Measurements from ENCODE around the gene WASHC2A. TPM values are rescaled to one million over a fixed set of nuclear protein-coding genes. Genes with fewer than 3 reads are reported as not detected.
"Not testable (repeated sequence)": the region's sequence is repeated elsewhere in the genome, so short reads cannot be mapped to it uniquely, and the experiment has no call there.

Gene WASHC2A
- total RNA-seq, 1 experiment from 2014 or later, result 33.1 TPM

DNA sequence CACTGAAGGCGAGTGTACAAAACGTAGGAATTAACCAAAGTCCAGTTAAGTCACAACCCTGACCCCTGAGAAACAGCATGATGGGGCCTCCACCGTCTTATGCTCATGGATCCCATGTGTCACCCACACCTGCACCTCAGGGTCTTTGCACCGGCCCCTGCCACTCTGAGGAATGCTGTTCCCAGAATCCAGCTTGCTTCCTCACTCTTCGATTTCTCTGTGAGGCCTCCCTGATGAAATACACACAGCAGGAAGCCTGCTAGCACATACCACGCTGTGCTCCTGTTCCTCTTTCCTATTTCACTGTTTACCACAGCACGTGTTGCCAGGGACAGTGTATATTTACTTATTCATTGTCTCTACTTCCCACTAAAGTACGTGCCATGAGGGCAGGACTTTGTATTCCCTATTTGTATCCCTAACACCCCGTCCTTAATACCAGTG is 33.4 kb downstream of the WASHC2A start:
- intact Hi-C loops (cut with micrococcal nuclease; ENCODE audit: unreplicated experiment); H3K27me3 ChIP-seq (replicated peaks; ENCODE audit: insufficient read depth, low read depth, low read length, poor library complexity); H3K4me1 ChIP-seq (ENCODE audit: insufficient read depth, low read length, poor library complexity, severe bottlenecking); H3K27ac ChIP-seq (ENCODE audit: low read depth, low read length, poor library complexity, severe bottlenecking); BruUV-seq (replicated peaks); H3K4me3 ChIP-seq (ENCODE audit: low read depth, low read length, poor library complexity, severe bottlenecking); CTCF ChIA-PET; DNase-seq (ENCODE audit: low spot score); POLR2A ChIA-PET (ENCODE audit: low non-redundant PET); H3K36me3 ChIP-seq (ENCODE audit: insufficient read depth, low read length, poor library complexity, severe bottlenecking); H3K9me3 ChIP-seq (ENCODE audit: low read depth, low read length, poor library complexity, severe bottlenecking): not testable (repeated sequence)

DNA sequence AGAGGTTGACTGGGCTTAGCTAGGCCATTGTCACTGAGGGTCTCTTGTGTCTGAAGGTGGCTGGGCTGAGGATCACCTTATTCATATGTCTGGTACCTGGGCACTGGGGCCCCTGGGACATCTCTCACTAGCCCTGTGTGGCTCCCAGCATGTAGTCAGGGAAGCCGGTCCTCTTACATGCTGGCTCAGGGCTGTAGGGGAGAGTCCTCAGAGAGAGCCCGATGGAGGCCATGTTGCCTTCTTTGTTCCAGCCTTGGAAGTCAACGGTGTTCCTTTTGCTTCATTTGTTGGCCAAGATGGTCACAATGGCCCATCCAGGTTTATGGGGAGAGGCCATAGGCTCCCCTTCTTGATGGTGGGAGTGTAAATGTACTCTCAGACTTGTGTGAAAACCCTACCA is 34.0 kb downstream of the WASHC2A start:
- CTCF ChIA-PET; H3K4me1 ChIP-seq (ENCODE audit: insufficient read depth, low read length, poor library complexity, severe bottlenecking); BruUV-seq (replicated peaks); H3K9me3 ChIP-seq (ENCODE audit: low read depth, low read length, poor library complexity, severe bottlenecking); H3K4me3 ChIP-seq (ENCODE audit: low read depth, low read length, poor library complexity, severe bottlenecking); DNase-seq (ENCODE audit: low spot score); POLR2A ChIA-PET (ENCODE audit: low non-redundant PET); H3K27me3 ChIP-seq (replicated peaks; ENCODE audit: insufficient read depth, low read depth, low read length, poor library complexity); H3K27ac ChIP-seq (ENCODE audit: low read depth, low read length, poor library complexity, severe bottlenecking); H3K36me3 ChIP-seq (ENCODE audit: insufficient read depth, low read length, poor library complexity, severe bottlenecking); intact Hi-C loops (cut with micrococcal nuclease; ENCODE audit: unreplicated experiment): not testable (repeated sequence)

GRCh38 chr10:50102267-50102666 is 34.5 kb downstream of the WASHC2A start:
- BruUV-seq (replicated peaks); H3K36me3 ChIP-seq (ENCODE audit: insufficient read depth, low read length, poor library complexity, severe bottlenecking); H3K9me3 ChIP-seq (ENCODE audit: low read depth, low read length, poor library complexity, severe bottlenecking); DNase-seq (ENCODE audit: low spot score); intact Hi-C loops (cut with micrococcal nuclease; ENCODE audit: unreplicated experiment); H3K27me3 ChIP-seq (replicated peaks; ENCODE audit: insufficient read depth, low read depth, low read length, poor library complexity); POLR2A ChIA-PET (ENCODE audit: low non-redundant PET); CTCF ChIA-PET; H3K27ac ChIP-seq (ENCODE audit: low read depth, low read length, poor library complexity, severe bottlenecking); H3K4me3 ChIP-seq (ENCODE audit: low read depth, low read length, poor library complexity, severe bottlenecking); H3K4me1 ChIP-seq (ENCODE audit: insufficient read depth, low read length, poor library complexity, severe bottlenecking): not testable (repeated sequence)

GRCh38 chr10:50108999-50109698 is 41.4 kb downstream of the WASHC2A start:
- CTCF ChIA-PET; POLR2A ChIA-PET (ENCODE audit: low non-redundant PET): not testable (repeated sequence)

DNA sequence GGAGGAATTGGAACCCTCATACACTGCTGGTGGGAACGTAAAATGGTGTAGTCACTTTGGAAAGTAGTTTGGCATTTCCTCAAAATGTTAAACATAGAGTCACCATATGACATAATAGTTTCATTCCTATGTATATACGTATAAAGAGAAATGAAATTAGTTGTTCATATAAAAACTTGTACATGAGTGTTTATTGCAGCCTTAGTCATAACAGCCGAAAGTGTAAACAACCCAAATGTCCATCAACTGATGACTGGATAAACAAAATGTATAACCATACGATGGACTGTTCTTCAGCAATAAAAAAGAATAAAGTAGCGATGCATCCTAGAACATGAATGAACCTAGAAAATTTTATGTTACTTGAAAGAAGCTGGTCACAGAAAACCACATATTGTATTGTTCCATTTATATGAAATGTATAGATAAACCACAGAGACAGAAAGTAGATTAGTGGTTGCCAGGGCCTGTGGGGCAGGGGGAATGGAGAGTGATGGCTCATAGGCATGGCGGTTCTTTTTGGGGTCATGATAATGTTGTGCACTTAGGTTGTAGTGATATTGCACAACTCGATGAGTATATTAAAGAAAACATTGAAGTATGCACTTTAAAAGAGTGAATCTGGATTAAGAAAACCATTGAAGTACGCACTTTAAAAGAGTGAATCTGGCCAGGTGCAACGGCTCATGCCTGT is 44.8 kb downstream of the WASHC2A start:
- H3K9me3 ChIP-seq (ENCODE audit: low read depth, low read length, poor library complexity, severe bottlenecking); CTCF ChIA-PET; intact Hi-C loops (cut with micrococcal nuclease; ENCODE audit: unreplicated experiment); H3K27me3 ChIP-seq (replicated peaks; ENCODE audit: insufficient read depth, low read depth, low read length, poor library complexity); DNase-seq (ENCODE audit: low spot score); POLR2A ChIA-PET (ENCODE audit: low non-redundant PET); H3K27ac ChIP-seq (ENCODE audit: low read depth, low read length, poor library complexity, severe bottlenecking); BruUV-seq (replicated peaks); H3K36me3 ChIP-seq (ENCODE audit: insufficient read depth, low read length, poor library complexity, severe bottlenecking); H3K4me1 ChIP-seq (ENCODE audit: insufficient read depth, low read length, poor library complexity, severe bottlenecking); H3K4me3 ChIP-seq (ENCODE audit: low read depth, low read length, poor library complexity, severe bottlenecking): not testable (repeated sequence)

More at GRCh38 chr10:50108999-50109698, 41.4 kb downstream of the WASHC2A start:
- H3K27me3 ChIP-seq (replicated peaks; ENCODE audit: insufficient read depth, low read depth, low read length, poor library complexity); H3K4me3 ChIP-seq (ENCODE audit: low read depth, low read length, poor library complexity, severe bottlenecking); DNase-seq (ENCODE audit: low spot score); H3K36me3 ChIP-seq (ENCODE audit: insufficient read depth, low read length, poor library complexity, severe bottlenecking); H3K4me1 ChIP-seq (ENCODE audit: insufficient read depth, low read length, poor library complexity, severe bottlenecking); intact Hi-C loops (cut with micrococcal nuclease; ENCODE audit: unreplicated experiment); H3K27ac ChIP-seq (ENCODE audit: low read depth, low read length, poor library complexity, severe bottlenecking); BruUV-seq (replicated peaks); H3K9me3 ChIP-seq (ENCODE audit: low read depth, low read length, poor library complexity, severe bottlenecking): not testable (repeated sequence)

DNA sequence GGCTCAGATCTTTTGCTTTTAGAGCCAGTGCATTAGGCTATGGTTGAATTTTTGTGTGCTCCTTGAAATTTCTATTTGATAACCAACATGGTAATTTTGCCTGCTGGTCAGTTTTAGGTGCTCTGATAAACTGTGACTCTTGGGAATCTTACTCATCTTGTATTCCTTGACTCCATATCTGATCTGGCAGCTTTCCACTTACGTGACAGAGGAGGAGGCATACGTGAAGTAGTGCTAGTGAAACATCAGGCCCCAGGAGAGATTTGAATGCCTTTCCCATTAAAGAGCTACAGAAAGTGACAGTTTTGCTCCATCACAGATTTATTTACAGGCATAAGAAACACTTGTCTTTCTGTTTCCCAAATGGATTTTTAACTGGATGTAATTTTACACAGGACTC is 59.0 kb downstream of the WASHC2A start:
- H3K4me1 ChIP-seq (ENCODE audit: insufficient read depth, low read length, poor library complexity, severe bottlenecking); CTCF ChIA-PET; intact Hi-C loops (cut with micrococcal nuclease; ENCODE audit: unreplicated experiment); DNase-seq (ENCODE audit: low spot score); H3K9me3 ChIP-seq (ENCODE audit: low read depth, low read length, poor library complexity, severe bottlenecking); H3K4me3 ChIP-seq (ENCODE audit: low read depth, low read length, poor library complexity, severe bottlenecking); H3K27ac ChIP-seq (ENCODE audit: low read depth, low read length, poor library complexity, severe bottlenecking); BruUV-seq (replicated peaks); H3K36me3 ChIP-seq (ENCODE audit: insufficient read depth, low read length, poor library complexity, severe bottlenecking); H3K27me3 ChIP-seq (replicated peaks; ENCODE audit: insufficient read depth, low read depth, low read length, poor library complexity); POLR2A ChIA-PET (ENCODE audit: low non-redundant PET): not testable (repeated sequence)

DNA sequence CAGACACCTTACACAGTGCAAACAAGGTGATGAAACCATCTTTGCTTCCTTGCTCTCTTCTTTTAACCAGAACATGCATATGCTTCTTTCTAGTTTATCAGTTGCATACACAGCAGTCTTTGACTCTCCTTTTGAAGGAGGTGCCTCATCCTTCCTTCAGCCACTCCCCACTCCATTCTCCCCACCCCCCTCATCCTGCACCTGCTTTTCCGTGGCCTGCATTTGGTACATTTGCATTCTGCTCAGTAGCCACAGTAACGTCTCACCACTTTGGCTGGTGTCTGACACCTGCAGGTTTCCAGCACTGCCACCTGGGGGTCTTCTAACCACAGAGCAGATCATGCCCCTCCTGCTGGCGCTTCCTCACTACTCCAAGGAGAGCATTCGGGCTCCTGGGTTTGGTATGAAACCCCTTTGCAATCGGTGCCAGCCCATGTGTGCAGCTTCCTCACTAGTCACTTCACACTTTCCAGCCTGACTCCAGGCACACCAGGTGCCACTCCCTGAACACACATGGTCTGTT is 60.1 kb downstream of the WASHC2A start:
- H3K4me3 ChIP-seq (ENCODE audit: low read depth, low read length, poor library complexity, severe bottlenecking); CTCF ChIA-PET; DNase-seq (ENCODE audit: low spot score); H3K4me1 ChIP-seq (ENCODE audit: insufficient read depth, low read length, poor library complexity, severe bottlenecking); H3K27ac ChIP-seq (ENCODE audit: low read depth, low read length, poor library complexity, severe bottlenecking); H3K9me3 ChIP-seq (ENCODE audit: low read depth, low read length, poor library complexity, severe bottlenecking); H3K27me3 ChIP-seq (replicated peaks; ENCODE audit: insufficient read depth, low read depth, low read length, poor library complexity); H3K36me3 ChIP-seq (ENCODE audit: insufficient read depth, low read length, poor library complexity, severe bottlenecking); intact Hi-C loops (cut with micrococcal nuclease; ENCODE audit: unreplicated experiment); BruUV-seq (replicated peaks); POLR2A ChIA-PET (ENCODE audit: low non-redundant PET): not testable (repeated sequence)
